Measurements from ENCODE around the gene GALNT10. TPM values are rescaled to one million over a fixed set of nuclear protein-coding genes. Genes with fewer than 3 reads are reported as not detected.
"Not testable (repeated sequence)": the region's sequence is repeated elsewhere in the genome, so short reads cannot be mapped to it uniquely, and the experiment has no call there.

Gene GALNT10
- total and polyA plus RNA-seq, 2 of the 4 experiments (the other 2 are of a cell fraction) = 46.2 to 67.0 TPM

GRCh38 chr5:154150471-154150870 is 40.1 kb upstream of the GALNT10 start:
- H3K56ac ChIP-seq (ENCODE audit: extremely low read depth, insufficient read depth, low read length); H4K91ac ChIP-seq (ENCODE audit: insufficient read depth, low read depth, low read length); intact Hi-C loops (cut with micrococcal nuclease); H4K20me1 ChIP-seq (ENCODE audit: insufficient read depth, low read length); POLR2A ChIA-PET (ENCODE audit: unreplicated experiment); H3K9me3 ChIP-seq (ENCODE audit: control insufficient read depth, insufficient read depth, low read length); H3K79me1 ChIP-seq (ENCODE audit: low read depth in 1 of 2, low read length in 2 of 2); H4K5ac ChIP-seq (ENCODE audit: low read depth, low read length); H3K14ac ChIP-seq (replicated peaks; ENCODE audit: low read depth, low read length); H3K9ac ChIP-seq (ENCODE audit: low read depth, low read length); H2BK15ac ChIP-seq (ENCODE audit: low read depth, low read length); H3K18ac ChIP-seq (ENCODE audit: low read depth, low read length); H2AK9ac ChIP-seq (replicated peaks; ENCODE audit: low read depth, low read length, poor library complexity); H4K8ac ChIP-seq (ENCODE audit: low read depth in 2 of 2, low read length in 2 of 2); H3K4ac ChIP-seq (ENCODE audit: low read depth, low read length); H3K36me3 ChIP-seq (ENCODE audit: control insufficient read depth, insufficient read depth, low read length); H3K23ac ChIP-seq (ENCODE audit: low read depth, low read length); H3K9me1 ChIP-seq (ENCODE audit: insufficient read depth, low read length); BruUV-seq (replicated peaks); H3K4me1 ChIP-seq (ENCODE audit: control insufficient read depth, insufficient read depth, low read length); H3K4me3 ChIP-seq (ENCODE audit: insufficient read depth, low read depth, low read length); H3K4me2 ChIP-seq (ENCODE audit: low read depth, low read length); H2BK5ac ChIP-seq (ENCODE audit: low read depth, low read length, poor library complexity, severe bottlenecking); H3K27me3 ChIP-seq (ENCODE audit: control insufficient read depth, insufficient read depth, low read length); in situ Hi-C loops (cut with MboI; ENCODE audit: low sequenced_read_pairs); dilution Hi-C loops (cut with HindIII; ENCODE audit: low sequenced_read_pairs, unreplicated experiment); H2AK5ac ChIP-seq (ENCODE audit: low read depth, low read length); H3K27ac ChIP-seq (ENCODE audit: insufficient read depth, low read length); DNase-seq; H2BK120ac ChIP-seq (ENCODE audit: low read depth, low read length); CTCF ChIA-PET; ATAC-seq (ENCODE audit: low read depth); H2BK20ac ChIP-seq (ENCODE audit: low read depth, low read length); H2AFZ ChIP-seq (replicated peaks; ENCODE audit: low read length, poor library complexity): not testable (repeated sequence)
- WGBS, 2 experiments (ENCODE audit: extremely low coverage in 2 of 2, insufficient read length in 1 of 2) = no CpG with 5 or more reads among the region's 2 CpGs

All from IMR-90 (cell line).